T47D (cell line): ENCODE data around the gene TLE2.

Source experiments
- DNase-seq, 2 experiments: peaks; one replicate each; pipeline versions ENCODE4 v3.0.0 to v3.0.0-alpha.2; 2011 to 2012; ENCODE audit warnings: low read depth in 1 of 2, low spot score in 1 of 2
- JUND ChIP-seq: IDR thresholded peaks from 2 replicates; pipeline ENCODE4 v1.6.1; 2012; ENCODE audit warnings: low read depth
- in situ Hi-C: cut with HindIII; loops from 2 replicates; pipeline ENCODE4 v1.10.0; 2016; ENCODE audit warnings: low sequenced_read_pairs, low pct_unique_long_range_greater_than_20kb

Gene TLE2

GRCh38 chr19:2989236-2989946 is 39.7 kb downstream of the TLE2 start:
- in situ Hi-C loops, result no loop called here
- DNase-seq, result no peak
- no peak for TF ChIP-seq JUND

- no peak for DNase-seq
- in situ Hi-C loops, result no loop called here
- TF ChIP-seq JUND, result no peak
Measured at GRCh38 chr19:2988568-2988967, 40.5 kb downstream of the TLE2 start.

- no peak for DNase-seq
- TF ChIP-seq JUND, result no peak
- in situ Hi-C loops, result no loop called here
Measured at GRCh38 chr19:2987797-2988196, 41.3 kb downstream of the TLE2 start.

- in situ Hi-C loops, result no loop called here
- no peak for DNase-seq
- no peak for TF ChIP-seq JUND
Measured at GRCh38 chr19:2986951-2987524, 42.0 kb downstream of the TLE2 start.

GRCh38 chr19:2984215-2984528 is 44.9 kb downstream of the TLE2 start:
- no peak for TF ChIP-seq JUND
- DNase-seq, result no peak
- in situ Hi-C loops, result no loop called here

- in situ Hi-C loops, result no loop called here
- no peak for TF ChIP-seq JUND
- peak; percentile 75 to 92 for DNase-seq
Measured at GRCh38 chr19:2983351-2984214, 45.5 kb downstream of the TLE2 start.

- TF ChIP-seq JUND, result no peak
- peak in 1 of 2 experiments; percentile 77 for DNase-seq
- in situ Hi-C loops, result no loop called here
Measured at GRCh38 chr19:2982983-2983350, 46.1 kb downstream of the TLE2 start.

GRCh38 chr19:2982561-2982960 is 46.5 kb downstream of the TLE2 start:
- in situ Hi-C loops, result no loop called here
- no peak for TF ChIP-seq JUND
- DNase-seq, result no peak

GRCh38 chr19:2981898-2982297 is 47.2 kb downstream of the TLE2 start:
- TF ChIP-seq JUND, result no peak
- in situ Hi-C loops, result no loop called here
- no peak for DNase-seq

GRCh38 chr19:2978772-2979171 is 50.3 kb downstream of the TLE2 start:
- TF ChIP-seq JUND, result no peak
- in situ Hi-C loops, result no loop called here
- DNase-seq, result no peak

- in situ Hi-C loops, result no loop called here
- no peak for DNase-seq
- no peak for TF ChIP-seq JUND
Measured at GRCh38 chr19:2978166-2978767, 50.8 kb downstream of the TLE2 start.

- peak in 1 of 2 experiments; percentile 14 for DNase-seq
- TF ChIP-seq JUND, result no peak
- in situ Hi-C loops, result no loop called here
Measured at GRCh38 chr19:2977746-2978138, 51.3 kb downstream of the TLE2 start.

- no peak for TF ChIP-seq JUND
- DNase-seq, result peak; percentile 92 to 96
- in situ Hi-C loops, result no loop called here
Measured at GRCh38 chr19:2977001-2977745, 51.9 kb downstream of the TLE2 start, which contains the start of gene TLE6. Gene TLE6 (plus strand): TSS chr19:2977564. CDS start chr19:2978234, 670 bp downstream.
